RWPE1 (cell line): ENCODE measurements around the gene RPN1.
A peak's percentile ranks its signal among the peaks of the same experiment; 100 is the strongest.

Experiments used
- CTCF ChIA-PET: fragments of 350-600 bp; sonication (Branson Sonifier 250); formaldehyde crosslinking; extraction: SDS; loops from one replicate; lab custom pipeline; 2021; lab: Yijun Ruan, JAX
- POLR2A ChIA-PET: fragments of 400-600 bp; formaldehyde crosslinking; extraction: SDS; loops from one replicate; lab custom pipeline; 2020; ENCODE audit warnings: antibody characterized with exemption; ENCODE audit not compliant: low non-redundant PET; lab: Yijun Ruan, JAX
- DNase-seq: peaks from one replicate; pipeline ENCODE4 v3.0.0; 2012; ENCODE audit warnings: low spot score
- H3K27ac ChIP-seq: fragments of 450-650 bp; 2 replicates; pipeline ENCODE4 v1.5.1; 2017
- CTCF ChIP-seq: fragments of 450-650 bp; conservative IDR thresholded peaks from 2 replicates; pipeline ENCODE4 v1.5.1; 2017; ENCODE audit warnings: low read depth, mild to moderate bottlenecking

Gene RPN1

DNA sequence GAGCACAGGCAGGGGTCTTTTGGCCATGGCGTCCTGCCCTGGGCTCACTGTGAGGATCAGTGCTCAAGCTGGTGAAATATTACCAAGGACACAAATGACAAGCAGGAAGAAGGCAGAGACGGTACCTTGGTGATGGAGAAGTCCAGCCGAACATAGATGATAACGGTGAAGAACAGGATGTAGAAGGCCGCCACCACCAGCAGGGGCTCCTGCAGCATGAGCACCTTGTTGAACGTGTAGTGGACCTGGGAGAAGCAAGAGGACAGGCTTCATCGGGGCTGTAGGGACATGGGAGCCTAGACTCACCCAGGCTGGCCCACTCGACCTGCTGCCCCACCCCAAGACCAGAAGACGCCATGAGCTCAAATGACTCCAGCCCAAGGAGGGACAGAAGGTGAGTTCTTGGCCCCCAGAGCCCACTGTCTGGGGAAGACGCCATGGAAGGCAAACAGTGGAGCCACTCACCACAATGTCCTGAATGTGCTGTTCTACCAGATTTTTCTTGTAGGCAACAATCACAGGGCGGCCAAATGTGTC is 25.1 kb downstream of the RPN1 start:
- CTCF ChIA-PET: no interaction called here
- TF ChIP-seq CTCF: no peak
- H3K27ac ChIP-seq: no peak overlapping the region
- DNase-seq: no peak
- POLR2A ChIA-PET: no interaction called here

- DNase-seq: no peak
- H3K27ac ChIP-seq: 0 out of 2 replicates have a peak overlapping the region, but pooled peaks have one; percentile 5
- POLR2A ChIA-PET: no interaction called here
- no peak for TF ChIP-seq CTCF
- CTCF ChIA-PET: no interaction called here
Measured at GRCh38 chr3:128624526-128625138, 26.0 kb downstream of the RPN1 start.

DNA sequence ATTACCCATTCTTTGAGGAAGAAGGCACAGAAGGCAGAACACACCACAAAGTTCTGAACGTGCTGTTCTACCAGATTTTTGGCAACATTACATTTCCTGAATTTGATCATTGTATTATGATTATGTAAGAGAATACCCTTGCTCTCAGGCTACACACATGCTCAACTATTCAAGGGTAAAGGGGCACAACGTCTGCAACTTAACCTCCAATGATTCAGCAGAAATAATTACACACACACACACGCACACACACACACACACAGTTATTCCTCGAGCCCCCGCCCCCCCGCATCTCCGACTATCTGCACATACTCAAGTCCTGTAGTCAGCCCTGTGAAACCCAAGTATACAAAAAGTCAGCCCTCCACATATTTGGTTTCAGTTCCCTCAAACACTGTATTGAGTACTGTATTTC is 26.8 kb downstream of the RPN1 start:
- ChIA-PET POLR2A (no interaction called here), CTCF (no interaction called here)
- 0 out of 2 replicates have a peak overlapping the region, but pooled peaks have one; percentile 5 for H3K27ac ChIP-seq
- TF ChIP-seq CTCF: no peak
- no peak for DNase-seq

- CTCF ChIA-PET: interaction anchor here (0.6 kb wide), 2 partner anchors 145 to 216 kb away, joined by 3 read pairs; no protein-coding TSS in a partner anchor
- peak overlapping the region; percentile 25; the same call in 1 of the 2 replicates for H3K27ac ChIP-seq
- POLR2A ChIA-PET: no interaction called here
Measured at GRCh38 chr3:128621931-128622330, 28.7 kb downstream of the RPN1 start.

GRCh38 chr3:128621234-128621633 is 29.4 kb downstream of the RPN1 start:
- ChIA-PET CTCF (interaction anchor here (0.6 kb wide), 2 partner anchors 146 to 216 kb away, joined by 3 read pairs; no protein-coding TSS in a partner anchor), POLR2A (no interaction called here)
- no peak for TF ChIP-seq CTCF
- DNase-seq: no peak
- peak overlapping the region; percentile 38; the same call in 1 of the 2 replicates for H3K27ac ChIP-seq

More at GRCh38 chr3:128621931-128622330, 28.7 kb downstream of the RPN1 start:
- DNase-seq: no peak
- no peak for TF ChIP-seq CTCF

DNA sequence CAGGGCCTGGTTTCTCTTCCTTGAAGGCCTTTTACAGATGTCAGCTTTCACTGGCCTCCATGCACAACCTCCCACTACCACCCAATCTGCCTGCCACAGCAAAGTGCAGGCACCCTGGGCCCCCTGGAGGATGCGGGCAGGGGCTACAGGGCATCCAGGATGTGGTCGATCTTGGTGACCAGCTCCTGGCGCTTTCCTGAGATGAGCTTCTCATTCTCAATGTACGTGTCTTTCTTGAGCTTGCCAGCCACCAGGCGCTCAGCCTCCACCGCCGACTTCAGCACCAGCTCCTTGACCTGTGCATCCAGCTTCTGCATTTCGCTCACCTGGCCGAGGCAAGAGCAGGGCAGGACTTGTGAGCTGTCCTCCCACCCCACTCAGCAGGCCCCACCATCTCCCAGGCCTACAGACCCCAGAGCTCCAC is 30.3 kb downstream of the RPN1 start:
- POLR2A ChIA-PET: no interaction called here
- DNase-seq: no peak

More for the DNA sequence above, 30.3 kb downstream of the RPN1 start:
- no peak for TF ChIP-seq CTCF
- CTCF ChIA-PET: interaction anchor here (0.6 to 1.2 kb wide), 2 partner anchors 12 to 1011 kb away, joined by 4 read pairs; no protein-coding TSS in a partner anchor
- peak overlapping the region; percentile 52 for H3K27ac ChIP-seq
